Activated T-cell treated with anti-CD3 and anti-CD28 coated beads, Interleukin-2, amount 50 U/mL, for 24 hours (primary cell): ENCODE results near the gene SCYGR6.
"Not testable (repeated sequence)": the region's sequence is repeated elsewhere in the genome, so short reads cannot be mapped to it uniquely, and the experiment has no call there.

Source experiments
- DNase-seq: peaks from one replicate; pipeline ENCODE4 v3.0.0-alpha.2; 2020
- H3K27ac Mint-ChIP-seq: 2 replicates; pipeline ENCODE4 v1.8.0; 2020; ENCODE audit warnings: mild to moderate bottlenecking, mixed read lengths
- H3K27me3 Mint-ChIP-seq: 2 replicates; pipeline ENCODE4 v1.8.0; 2020; ENCODE audit warnings: mixed read lengths
- H3K36me3 Mint-ChIP-seq: 2 replicates; pipeline ENCODE4 v1.8.0; 2020; ENCODE audit warnings: low read depth, mixed read lengths
- H3K4me1 Mint-ChIP-seq: 2 replicates; pipeline ENCODE4 v1.8.0; 2020; ENCODE audit warnings: low read depth, mixed read lengths
- H3K4me3 Mint-ChIP-seq: 2 replicates; pipeline ENCODE4 v1.8.0; 2020; ENCODE audit warnings: mild to moderate bottlenecking, moderate library complexity, mixed read lengths
- H3K9me3 Mint-ChIP-seq: 2 replicates; pipeline ENCODE4 v1.8.0; 2020; ENCODE audit warnings: mixed read lengths

SCYGR6 gene

GRCh38 chr2:227728035-227728434, 3.5 kb upstream of the SCYGR6 start, which contains the start of gene SCYGR7:
Gene SCYGR7, plus strand, starts transcription at chr2:227728335. Its CDS starts 0 bp downstream, at chr2:227728335.
- Mint-ChIP-seq H3K4me3 (no peak within 1 kb of the TSS), H3K36me3 (no peaks in the 10 kb centered on the region), H3K4me1 (no peaks in the 10 kb centered on the region), H3K27me3 (peaks cover 28% of the 10 kb centered on the region), H3K27ac (no peak within 1 kb of the TSS), H3K9me3 (no peaks in the 10 kb centered on the region)
- DNase-seq = no peak

- H3K27me3 Mint-ChIP-seq = peaks cover 25% of the 10 kb centered on the region
- H3K36me3 Mint-ChIP-seq, DNase-seq, H3K4me1 Mint-ChIP-seq, H3K4me3 Mint-ChIP-seq, H3K9me3 Mint-ChIP-seq, H3K27ac Mint-ChIP-seq: not testable (repeated sequence)
These were observed 1.7 kb downstream of the SCYGR6 start for GRCh38 chr2:227722821-227723220.

GRCh38 chr2:227720680-227721079, 3.9 kb downstream of the SCYGR6 start:
- Mint-ChIP-seq H3K27ac (no peak overlapping the region), H3K4me1 (peaks cover 2% of the 10 kb centered on the region), H3K27me3 (peaks cover 32% of the 10 kb centered on the region), H3K36me3 (no peaks in the 10 kb centered on the region), H3K4me3 (no peak overlapping the region), H3K9me3 (no peaks in the 10 kb centered on the region)
- DNase-seq = no peak

GRCh38 chr2:227719641-227720040, 4.9 kb downstream of the SCYGR6 start:
- Mint-ChIP-seq H3K9me3 (no peaks in the 10 kb centered on the region), H3K4me3 (no peak overlapping the region)

GRCh38 chr2:227717687-227718567, 6.6 kb downstream of the SCYGR6 start, which contains the start of gene SLC19A3:
Gene SLC19A3, minus strand, starts transcription at chr2:227718028. Its CDS starts 15,710 bp downstream, at chr2:227702318.
- Mint-ChIP-seq H3K4me3 (no peak within 1 kb of the TSS), H3K36me3 (no peaks in the 10 kb centered on the region), H3K27me3 (peaks cover 32% of the 10 kb centered on the region), H3K9me3 (no peaks in the 10 kb centered on the region), H3K4me1 (peaks cover 2% of the 10 kb centered on the region), H3K27ac (no peak within 1 kb of the TSS)
- peak; percentile 31 for DNase-seq

More at GRCh38 chr2:227719641-227720040, 4.9 kb downstream of the SCYGR6 start:
- Mint-ChIP-seq H3K27ac (no peak overlapping the region), H3K36me3 (no peaks in the 10 kb centered on the region), H3K4me1 (peaks cover 2% of the 10 kb centered on the region), H3K27me3 (peaks cover 32% of the 10 kb centered on the region)
- DNase-seq = no peak

- Mint-ChIP-seq H3K4me3 (no peak overlapping the region), H3K27me3 (peaks cover 33% of the 10 kb centered on the region), H3K36me3 (no peaks in the 10 kb centered on the region)
These were observed 8.1 kb downstream of the SCYGR6 start for GRCh38 chr2:227716501-227716900.

GRCh38 chr2:227713291-227713690, 11.3 kb downstream of the SCYGR6 start:
- no peak overlapping the region for H3K4me3 Mint-ChIP-seq

More at GRCh38 chr2:227716501-227716900, 8.1 kb downstream of the SCYGR6 start:
- no peak overlapping the region for H3K27ac Mint-ChIP-seq
- no peak for DNase-seq
- no peaks in the 10 kb centered on the region for H3K9me3 Mint-ChIP-seq
- peaks cover 2% of the 10 kb centered on the region for H3K4me1 Mint-ChIP-seq

GRCh38 chr2:227710986-227711385, 13.6 kb downstream of the SCYGR6 start:
- peaks cover 17% of the 10 kb centered on the region for H3K27me3 Mint-ChIP-seq
- H3K9me3 Mint-ChIP-seq = no peaks in the 10 kb centered on the region
- H3K27ac Mint-ChIP-seq = no peak overlapping the region
- no peak overlapping the region for H3K4me3 Mint-ChIP-seq
- DNase-seq = no peak
- H3K4me1 Mint-ChIP-seq = no peaks in the 10 kb centered on the region
- H3K36me3 Mint-ChIP-seq = no peaks in the 10 kb centered on the region

More at GRCh38 chr2:227713291-227713690, 11.3 kb downstream of the SCYGR6 start:
- Mint-ChIP-seq H3K9me3 (no peaks in the 10 kb centered on the region), H3K36me3 (no peaks in the 10 kb centered on the region), H3K27me3 (peaks cover 30% of the 10 kb centered on the region), H3K27ac (no peak overlapping the region), H3K4me1 (peaks cover 2% of the 10 kb centered on the region)
- DNase-seq = no peak

- H3K27me3 Mint-ChIP-seq = peaks cover 23% of the 10 kb centered on the region
- H3K9me3 Mint-ChIP-seq = no peaks in the 10 kb centered on the region
- H3K27ac Mint-ChIP-seq = no peak overlapping the region
- no peak for DNase-seq
- H3K4me1 Mint-ChIP-seq = no peaks in the 10 kb centered on the region
- no peak overlapping the region for H3K4me3 Mint-ChIP-seq
- no peaks in the 10 kb centered on the region for H3K36me3 Mint-ChIP-seq
These were observed 17.2 kb downstream of the SCYGR6 start for GRCh38 chr2:227707390-227707789.

GRCh38 chr2:227706859-227707258, 17.7 kb downstream of the SCYGR6 start:
- Mint-ChIP-seq H3K36me3 (no peaks in the 10 kb centered on the region), H3K4me1 (no peaks in the 10 kb centered on the region), H3K27me3 (peaks cover 22% of the 10 kb centered on the region), H3K9me3 (no peaks in the 10 kb centered on the region), H3K4me3 (no peak overlapping the region), H3K27ac (no peak overlapping the region)
- DNase-seq = no peak

GRCh38 chr2:227703961-227704360, 20.6 kb downstream of the SCYGR6 start:
- peaks cover 21% of the 10 kb centered on the region for H3K27me3 Mint-ChIP-seq

GRCh38 chr2:227703280-227703732, 21.3 kb downstream of the SCYGR6 start:
- Mint-ChIP-seq H3K27me3 (peaks cover 22% of the 10 kb centered on the region), H3K4me3 (no peak overlapping the region)
- DNase-seq = no peak

More at GRCh38 chr2:227703961-227704360, 20.6 kb downstream of the SCYGR6 start:
- no peak overlapping the region for H3K4me3 Mint-ChIP-seq
- H3K9me3 Mint-ChIP-seq = no peaks in the 10 kb centered on the region
- no peak overlapping the region for H3K27ac Mint-ChIP-seq
- no peaks in the 10 kb centered on the region for H3K4me1 Mint-ChIP-seq
- H3K36me3 Mint-ChIP-seq = no peaks in the 10 kb centered on the region
- no peak for DNase-seq

GRCh38 chr2:227701556-227701955, 23.0 kb downstream of the SCYGR6 start:
- no peaks in the 10 kb centered on the region for H3K36me3 Mint-ChIP-seq
- no peaks in the 10 kb centered on the region for H3K9me3 Mint-ChIP-seq
- H3K4me1 Mint-ChIP-seq = no peaks in the 10 kb centered on the region
- H3K4me3 Mint-ChIP-seq = no peak overlapping the region
- peaks cover 22% of the 10 kb centered on the region for H3K27me3 Mint-ChIP-seq
- no peak for DNase-seq
- no peak overlapping the region for H3K27ac Mint-ChIP-seq

More at GRCh38 chr2:227703280-227703732, 21.3 kb downstream of the SCYGR6 start:
- Mint-ChIP-seq H3K9me3 (no peaks in the 10 kb centered on the region), H3K36me3 (no peaks in the 10 kb centered on the region), H3K4me1 (no peaks in the 10 kb centered on the region), H3K27ac (no peak overlapping the region)

GRCh38 chr2:227696990-227697679, 27.4 kb downstream of the SCYGR6 start:
- no peaks in the 10 kb centered on the region for H3K4me1 Mint-ChIP-seq
- no peak for DNase-seq
- no peak overlapping the region for H3K27ac Mint-ChIP-seq
- no peak overlapping the region for H3K4me3 Mint-ChIP-seq
- H3K27me3 Mint-ChIP-seq = peaks cover 14% of the 10 kb centered on the region
- H3K9me3 Mint-ChIP-seq = no peaks in the 10 kb centered on the region
- no peaks in the 10 kb centered on the region for H3K36me3 Mint-ChIP-seq
